ENCODE results near the gene CAMSAP2. TPM values are rescaled to one million over a fixed set of nuclear protein-coding genes. Genes with fewer than 3 reads are reported as not detected.

Gene CAMSAP2
- total and polyA plus RNA-seq, 10 of the 15 experiments (the other 5 are each of a cell fraction or from before 2014, with no cell fraction given), result 3.9 to 19.8 (median 8.0) TPM

DNA sequence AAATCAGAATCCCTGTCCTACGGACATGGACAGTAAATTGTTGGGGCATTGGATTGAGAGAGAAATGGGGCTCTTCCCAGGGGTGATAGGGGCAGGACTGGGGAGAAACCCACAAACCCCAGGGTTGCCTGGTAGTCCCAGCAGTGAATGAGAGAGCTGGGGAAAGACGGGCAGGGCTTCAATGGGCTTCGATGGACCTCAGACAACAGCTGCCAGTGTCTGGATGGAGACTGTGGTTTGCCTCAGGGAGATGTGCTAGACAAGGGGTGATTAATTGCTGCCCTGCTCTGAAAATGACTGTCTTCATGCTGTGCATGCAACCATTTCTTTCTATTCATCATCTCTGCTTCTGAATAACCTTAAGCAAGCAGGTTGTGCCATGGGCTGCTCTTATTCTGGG lies 141.5 kb downstream of the CAMSAP2 start (continued):
- TF ChIP-seq CUX1 (IDR thresholded peaks at IDR 0.05; ENCODE audit: insufficient replicate concordance, low read depth, low read length) (no peak), ZNF217 (IDR thresholded peaks at IDR 0.05) (peak; percentile 60), TBL1XR1 (IDR thresholded peaks at IDR 0.05; ENCODE audit: low read depth, low read length) (peak; percentile 72; the same call in 1 of the 2 replicates), RFX5 (IDR thresholded peaks at IDR 0.05; ENCODE audit: low read depth, low read length) (no peak), ZNF207 (IDR thresholded peaks at IDR 0.05; ENCODE audit: borderline replicate concordance) (no peak), ZBTB4 (CRISPR knock-in tag; IDR thresholded peaks at IDR 0.05) (no peak), ZNF24 (IDR thresholded peaks at IDR 0.05) (peak; percentile 65; the same call in 1 of the 2 replicates), CREB1 (IDR thresholded peaks at IDR 0.05; ENCODE audit: low read depth) (peak; percentile 34; the same call in 1 of the 2 replicates), HSF1 (IDR thresholded peaks at IDR 0.05; ENCODE audit: low read depth, low read length) (no peak), SREBF2 (IDR thresholded peaks at IDR 0.05; ENCODE audit: low read length) (no peak), DPF2 (IDR thresholded peaks at IDR 0.05) (peak; percentile 99), IRF4 (IDR thresholded peaks at IDR 0.05; ENCODE audit: low read depth, low read length) (peak; percentile 99), CHD4 (IDR thresholded peaks at IDR 0.05) (no peak)
- TF ChIP-seq, protein P1, sequence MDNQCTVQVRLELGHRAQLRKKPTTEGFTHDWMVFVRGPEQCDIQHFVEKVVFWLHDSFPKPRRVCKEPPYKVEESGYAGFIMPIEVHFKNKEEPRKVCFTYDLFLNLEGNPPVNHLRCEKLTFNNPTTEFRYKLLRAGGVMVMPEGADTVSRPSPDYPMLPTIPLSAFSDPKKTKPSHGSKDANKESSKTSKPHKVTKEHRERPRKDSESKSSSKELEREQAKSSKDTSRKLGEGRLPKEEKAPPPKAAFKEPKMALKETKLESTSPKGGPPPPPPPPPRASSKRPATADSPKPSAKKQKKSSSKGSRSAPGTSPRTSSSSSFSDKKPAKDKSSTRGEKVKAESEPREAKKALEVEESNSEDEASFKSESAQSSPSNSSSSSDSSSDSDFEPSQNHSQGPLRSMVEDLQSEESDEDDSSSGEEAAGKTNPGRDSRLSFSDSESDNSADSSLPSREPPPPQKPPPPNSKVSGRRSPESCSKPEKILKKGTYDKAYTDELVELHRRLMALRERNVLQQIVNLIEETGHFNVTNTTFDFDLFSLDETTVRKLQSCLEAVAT (IDR thresholded peaks at IDR 0.05), result peak; percentile 86; the same call in 1 of the 2 replicates
- TF ChIP-seq, protein P2, sequence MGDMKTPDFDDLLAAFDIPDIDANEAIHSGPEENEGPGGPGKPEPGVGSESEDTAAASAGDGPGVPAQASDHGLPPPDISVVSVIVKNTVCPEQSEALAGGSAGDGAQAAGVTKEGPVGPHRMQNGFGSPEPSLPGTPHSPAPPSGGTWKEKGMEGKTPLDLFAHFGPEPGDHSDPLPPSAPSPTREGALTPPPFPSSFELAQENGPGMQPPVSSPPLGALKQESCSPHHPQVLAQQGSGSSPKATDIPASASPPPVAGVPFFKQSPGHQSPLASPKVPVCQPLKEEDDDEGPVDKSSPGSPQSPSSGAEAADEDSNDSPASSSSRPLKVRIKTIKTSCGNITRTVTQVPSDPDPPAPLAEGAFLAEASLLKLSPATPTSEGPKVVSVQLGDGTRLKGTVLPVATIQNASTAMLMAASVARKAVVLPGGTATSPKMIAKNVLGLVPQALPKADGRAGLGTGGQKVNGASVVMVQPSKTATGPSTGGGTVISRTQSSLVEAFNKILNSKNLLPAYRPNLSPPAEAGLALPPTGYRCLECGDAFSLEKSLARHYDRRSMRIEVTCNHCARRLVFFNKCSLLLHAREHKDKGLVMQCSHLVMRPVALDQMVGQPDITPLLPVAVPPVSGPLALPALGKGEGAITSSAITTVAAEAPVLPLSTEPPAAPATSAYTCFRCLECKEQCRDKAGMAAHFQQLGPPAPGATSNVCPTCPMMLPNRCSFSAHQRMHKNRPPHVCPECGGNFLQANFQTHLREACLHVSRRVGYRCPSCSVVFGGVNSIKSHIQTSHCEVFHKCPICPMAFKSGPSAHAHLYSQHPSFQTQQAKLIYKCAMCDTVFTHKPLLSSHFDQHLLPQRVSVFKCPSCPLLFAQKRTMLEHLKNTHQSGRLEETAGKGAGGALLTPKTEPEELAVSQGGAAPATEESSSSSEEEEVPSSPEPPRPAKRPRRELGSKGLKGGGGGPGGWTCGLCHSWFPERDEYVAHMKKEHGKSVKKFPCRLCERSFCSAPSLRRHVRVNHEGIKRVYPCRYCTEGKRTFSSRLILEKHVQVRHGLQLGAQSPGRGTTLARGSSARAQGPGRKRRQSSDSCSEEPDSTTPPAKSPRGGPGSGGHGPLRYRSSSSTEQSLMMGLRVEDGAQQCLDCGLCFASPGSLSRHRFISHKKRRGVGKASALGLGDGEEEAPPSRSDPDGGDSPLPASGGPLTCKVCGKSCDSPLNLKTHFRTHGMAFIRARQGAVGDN (IDR thresholded peaks at IDR 0.05), result peak; percentile 81; the same call in 1 of the 2 replicates

Data from GM12878 (cell line).